Lung (tissue), 12 donors: ENCODE measurements around the gene CEP131. TPM values are rescaled to one million over a fixed set of nuclear protein-coding genes. Genes with fewer than 3 reads are reported as not detected.

Experiments used
- ATAC-seq: fragments of 200-7000 bp; cut with Tn5 transposase; one replicate; pipeline ENCODE4 v1.9.1; 2020; ENCODE audit warnings: moderate number of reproducible peaks; ENCODE audit not compliant: insufficient read depth, low FRiP score
- DNase-seq, 3 donors: peaks; one replicate each; pipeline ENCODE4 v3.0.0-alpha.2; 2013 to 2017
- H3K27ac ChIP-seq, 2 donors: one replicate each; pipeline ENCODE4 v1.5.1; 2013; ENCODE audit warnings: mild to moderate bottlenecking in 2 of 2, moderate library complexity in 2 of 2, control low read depth in 1 of 2, inconsistent platforms in 1 of 2, low read depth in 1 of 2, low read length in 1 of 2
- H3K27me3 ChIP-seq, 3 donors: one replicate each; pipeline ENCODE4 v1.5.1; 2013; ENCODE audit warnings: low read length in 2 of 3; ENCODE audit not compliant: control insufficient read depth in 3 of 3, insufficient read depth in 3 of 3
- H3K36me3 ChIP-seq, 4 donors: one replicate each; pipeline ENCODE4 v1.5.1; 2013; ENCODE audit warnings: low read length in 4 of 4, mild to moderate bottlenecking in 1 of 4, moderate library complexity in 1 of 4; ENCODE audit not compliant: control insufficient read depth in 4 of 4, insufficient read depth in 4 of 4
- H3K4me1 ChIP-seq, 5 donors: one replicate each; pipeline ENCODE4 v1.5.1; 2013; ENCODE audit warnings: low read length in 5 of 5, mild to moderate bottlenecking in 2 of 5, moderate library complexity in 1 of 5; ENCODE audit not compliant: control insufficient read depth in 5 of 5, insufficient read depth in 5 of 5
- H3K4me3 ChIP-seq: one replicate; pipeline ENCODE4 v1.5.1; 2013; ENCODE audit warnings: mild to moderate bottlenecking, control low read depth, moderate library complexity
- H3K9ac ChIP-seq, 2 donors: one replicate each; pipeline ENCODE4 v1.5.1; 2013; ENCODE audit warnings: low read length in 2 of 2, control low read depth in 1 of 2; ENCODE audit not compliant: insufficient read depth in 1 of 2
- H3K9me3 ChIP-seq, 4 donors: one replicate each; pipeline ENCODE4 v1.5.1; 2013; ENCODE audit warnings: low read length in 3 of 4, mild to moderate bottlenecking in 1 of 4, moderate library complexity in 1 of 4; ENCODE audit not compliant: control insufficient read depth in 4 of 4, insufficient read depth in 3 of 4
- WGBS, 2 donors: extraction: QIAGEN DNeasy Blood & Tissue Kit; methylation state at CpG; one replicate each; pipeline ENCODE4 v1.1.7; 2013; 5-methylcytosine and 5-hydroxymethylcytosine counted together
- polyA plus RNA-seq, 2 donors: library from polyadenylated mRNA; stranded (reverse); fragments of 200-250 nt; gene quantifications; one replicate each; pipeline ENCODE4 v1.2.1, GENCODE V29; 2013
- total RNA-seq, 2 donors: library from RNA; depleted of rRNA in 1 of 2; stranded (reverse); fragments of >200 nt in 1 of 2; gene quantifications; one replicate each; pipeline ENCODE4 v1.2.1, GENCODE V29; 2014 to 2021
- TF ChIP-seq, protein P1 (sequence below): IDR thresholded peaks from 2 replicates; pipeline ENCODE4 v1.5.1; 2012; ENCODE audit warnings: mild to moderate bottlenecking; ENCODE audit errors: control extremely low read depth, extremely low read depth
- donor health status: control.
- donor health status: control.
- donor health status: Bipolar disorder and iron deficiency.
- donor health status: healthy.
- donor health status: DM: yes; HTN: yes; CAD: no.

Gene CEP131
- total and polyA plus RNA-seq, 4 donors = 7.0 to 14.5 (median 10.9) TPM

- Histone ChIP-seq H3K9ac (no peak overlapping the region), H3K27ac (peak overlapping the region in 1 of 2 donors; percentile 77), H3K36me3 (no peaks in the 10 kb centered on the region), H3K27me3 (no peaks in the 10 kb centered on the region), H3K9me3 (peaks cover 0 to 4% (median 0%) of the 10 kb centered on the region in 4 donors), H3K4me1 (peaks cover 0 to 7% (median 0%) of the 10 kb centered on the region in 5 donors), H3K4me3 (no peak overlapping the region)
- TF ChIP-seq, protein P1, sequence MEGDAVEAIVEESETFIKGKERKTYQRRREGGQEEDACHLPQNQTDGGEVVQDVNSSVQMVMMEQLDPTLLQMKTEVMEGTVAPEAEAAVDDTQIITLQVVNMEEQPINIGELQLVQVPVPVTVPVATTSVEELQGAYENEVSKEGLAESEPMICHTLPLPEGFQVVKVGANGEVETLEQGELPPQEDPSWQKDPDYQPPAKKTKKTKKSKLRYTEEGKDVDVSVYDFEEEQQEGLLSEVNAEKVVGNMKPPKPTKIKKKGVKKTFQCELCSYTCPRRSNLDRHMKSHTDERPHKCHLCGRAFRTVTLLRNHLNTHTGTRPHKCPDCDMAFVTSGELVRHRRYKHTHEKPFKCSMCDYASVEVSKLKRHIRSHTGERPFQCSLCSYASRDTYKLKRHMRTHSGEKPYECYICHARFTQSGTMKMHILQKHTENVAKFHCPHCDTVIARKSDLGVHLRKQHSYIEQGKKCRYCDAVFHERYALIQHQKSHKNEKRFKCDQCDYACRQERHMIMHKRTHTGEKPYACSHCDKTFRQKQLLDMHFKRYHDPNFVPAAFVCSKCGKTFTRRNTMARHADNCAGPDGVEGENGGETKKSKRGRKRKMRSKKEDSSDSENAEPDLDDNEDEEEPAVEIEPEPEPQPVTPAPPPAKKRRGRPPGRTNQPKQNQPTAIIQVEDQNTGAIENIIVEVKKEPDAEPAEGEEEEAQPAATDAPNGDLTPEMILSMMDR = no peak
- 36 to 59% methylated on average over 11 to 14 of the region's 14 CpGs for WGBS, 2 donors
- DNase-seq (no peak), ATAC-seq (no peak)
Measured at GRCh38 chr17:81150377-81151077, 72.2 kb downstream of the CEP131 start.

DNA sequence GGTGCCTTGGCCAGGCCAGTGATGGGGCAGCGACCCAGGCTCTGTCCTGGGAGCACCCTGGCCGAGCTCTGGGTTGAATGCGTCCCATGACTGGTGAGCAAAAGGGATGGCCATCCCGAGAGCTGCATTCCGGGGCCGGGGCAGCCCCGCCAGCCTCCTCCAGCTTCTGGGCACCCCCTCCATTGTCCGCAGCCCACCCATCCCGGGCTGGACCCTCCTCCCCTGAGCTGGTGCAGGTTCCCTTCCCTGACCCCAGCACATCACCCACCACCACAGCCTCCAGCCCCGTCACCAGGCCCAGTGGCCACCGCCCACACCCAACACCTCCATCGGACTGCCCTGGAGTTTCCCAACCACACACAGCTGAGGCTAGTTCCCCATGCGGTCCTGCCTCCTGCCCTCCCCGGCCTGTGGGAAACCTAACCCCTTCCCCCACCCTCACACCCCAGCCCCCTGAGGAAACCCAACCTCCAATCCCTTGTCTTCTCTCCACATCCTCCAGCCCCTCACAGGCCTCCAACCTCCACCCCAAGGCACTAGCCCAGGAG, 73.7 kb downstream of the CEP131 start:
- TF ChIP-seq, protein P1 = no peak
- H3K9ac ChIP-seq = no peak overlapping the region
- H3K27ac ChIP-seq = no peak overlapping the region
- ATAC-seq = no peak
- H3K36me3 ChIP-seq = no peaks in the 10 kb centered on the region
- no peak for DNase-seq
- H3K4me1 ChIP-seq = peaks cover 0 to 7% (median 0%) of the 10 kb centered on the region in 5 donors
- H3K27me3 ChIP-seq = no peaks in the 10 kb centered on the region
- H3K9me3 ChIP-seq = peaks cover 0 to 4% (median 0%) of the 10 kb centered on the region in 4 donors
- WGBS, 2 donors = 67 to 76% methylated on average over 14 of the region's 14 CpGs
- H3K4me3 ChIP-seq = no peak overlapping the region

- H3K27ac ChIP-seq = no peak overlapping the region
- H3K27me3 ChIP-seq = no peaks in the 10 kb centered on the region
- peaks cover 0 to 4% (median 0%) of the 10 kb centered on the region in 4 donors for H3K9me3 ChIP-seq
- no peak for ATAC-seq
- H3K36me3 ChIP-seq = no peaks in the 10 kb centered on the region
- H3K4me3 ChIP-seq = no peak overlapping the region
- WGBS, 2 donors = 91% methylated on average over 15 of the region's 15 CpGs
- peaks cover 0 to 7% (median 0%) of the 10 kb centered on the region in 5 donors for H3K4me1 ChIP-seq
- no peak for DNase-seq
- H3K9ac ChIP-seq = no peak overlapping the region
- TF ChIP-seq, protein P1 = no peak
Measured at GRCh38 chr17:81148571-81148970, 74.2 kb downstream of the CEP131 start.
